Activated CD8-positive, alpha-beta T cell treated with anti-CD3 and anti-CD28 coated beads, Interleukin-2, amount 10 ng/mL, durations not matched to agents 7 days and 5 days (primary cell): ENCODE data around the gene WNT11. TPM values are rescaled to one million over a fixed set of nuclear protein-coding genes. Genes with fewer than 3 reads are reported as not detected.
A peak's percentile ranks its signal among the peaks of the same experiment; 100 is the strongest.

Source experiments
- ATAC-seq: fragments of 150-1000 bp; cut with Tn5 transposase; one replicate; pipeline ENCODE4 v1.10.0; 2021; ENCODE audit warnings: moderate library complexity
- CTCF ChIA-PET: fragments of 350-600 bp; sonication (Branson Sonifier 250); formaldehyde crosslinking; loops from one replicate; lab custom pipeline; 2021; ENCODE audit warnings: antibody characterized with exemption; lab: Charles Lee
- POLR2A ChIA-PET: fragments of 350-600 bp; sonication (Branson Sonifier 250); formaldehyde crosslinking; loops from one replicate; lab custom pipeline; 2021; ENCODE audit warnings: antibody characterized with exemption; lab: Charles Lee
- DNase-seq: peaks from one replicate; pipeline ENCODE4 v3.0.0-alpha.2; 2020
- H3K27ac Mint-ChIP-seq: one replicate; pipeline ENCODE4 v1.8.0; 2021; ENCODE audit warnings: mild to moderate bottlenecking, mixed read lengths
- H3K27me3 Mint-ChIP-seq: one replicate; pipeline ENCODE4 v1.8.0; 2021; ENCODE audit warnings: low read depth, mixed read lengths
- H3K36me3 Mint-ChIP-seq: one replicate; pipeline ENCODE4 v1.8.0; 2021; ENCODE audit warnings: low read depth, mixed read lengths
- H3K4me1 Mint-ChIP-seq: one replicate; pipeline ENCODE4 v1.8.0; 2021; ENCODE audit warnings: low read depth, mixed read lengths
- H3K4me3 Mint-ChIP-seq: one replicate; pipeline ENCODE4 v1.8.0; 2021; ENCODE audit warnings: mild to moderate bottlenecking, mixed read lengths
- H3K9me3 Mint-ChIP-seq: one replicate; pipeline ENCODE4 v1.8.0; 2022; ENCODE audit warnings: mixed read lengths; ENCODE audit not compliant: insufficient read depth
- total RNA-seq, 2 experiments: library from RNA; stranded (reverse); gene quantifications; one replicate each; pipeline ENCODE4 v1.2.3, GENCODE V29; 2021

The WNT11 gene
- total RNA-seq, 2 experiments from 2014 or later, result 0.26 to 0.83 TPM

GRCh38 chr11:76208438-76209374 lies 2.4 kb upstream of the WNT11 start:
- ATAC-seq, result peak; percentile 62
- ChIA-PET POLR2A (interaction anchor here (0.8 to 2.7 kb wide), 4 partner anchors 10 to 84 kb away, joined by 3 to 10 read pairs (median 6); no protein-coding TSS in a partner anchor), CTCF (interaction anchor here (0.6 to 5.6 kb wide), 55 partner anchors 9 to 651 kb away, joined by 3 to 206 read pairs (median 5); partner anchors contain the start of gene GVQW3)
- peak overlapping the region; percentile 74 for H3K4me3 Mint-ChIP-seq
- no peaks in the 10 kb centered on the region for H3K9me3 Mint-ChIP-seq
- no peak overlapping the region for H3K27ac Mint-ChIP-seq
- no peaks in the 10 kb centered on the region for H3K36me3 Mint-ChIP-seq
- H3K4me1 Mint-ChIP-seq, result peaks cover 23% of the 10 kb centered on the region
- DNase-seq, result peak; percentile 81
- peaks cover 61% of the 10 kb centered on the region for H3K27me3 Mint-ChIP-seq

GRCh38 chr11:76207642-76208401 lies 1.5 kb upstream of the WNT11 start:
- Mint-ChIP-seq H3K4me3 (peak overlapping the region; percentile 74), H3K27me3 (peaks cover 55% of the 10 kb centered on the region), H3K9me3 (no peaks in the 10 kb centered on the region), H3K4me1 (peaks cover 23% of the 10 kb centered on the region), H3K27ac (no peak overlapping the region), H3K36me3 (no peaks in the 10 kb centered on the region)
- DNase-seq (peak; percentile 79), ATAC-seq (peak; percentile 73)
- ChIA-PET CTCF (interaction anchor here (0.6 to 5.6 kb wide), 76 partner anchors 9 to 474 kb away, joined by 3 to 206 read pairs (median 5); partner anchors contain the start of gene GVQW3), POLR2A (interaction anchor here (0.8 to 1.8 kb wide), 4 partner anchors 11 to 306 kb away, joined by 3 to 10 read pairs (median 3); no protein-coding TSS in a partner anchor)

GRCh38 chr11:76206077-76206326 lies 300 bp downstream of the WNT11 start:
- peak overlapping the region; percentile 49 for H3K4me3 Mint-ChIP-seq
- no peak overlapping the region for H3K27ac Mint-ChIP-seq
- ChIA-PET CTCF (interaction anchor here (1.3 to 2.9 kb wide), 3 partner anchors 113 to 309 kb away, joined by 3 to 10 read pairs (median 8); no protein-coding TSS in a partner anchor), POLR2A (no interaction called here)
- peaks cover 38% of the 10 kb centered on the region for H3K27me3 Mint-ChIP-seq
- ATAC-seq, result no peak
- peaks cover 23% of the 10 kb centered on the region for H3K4me1 Mint-ChIP-seq
- no peaks in the 10 kb centered on the region for H3K36me3 Mint-ChIP-seq
- H3K9me3 Mint-ChIP-seq, result no peaks in the 10 kb centered on the region
- no peak for DNase-seq

GRCh38 chr11:76205252-76206076 lies 838 bp downstream of the WNT11 start:
- peaks cover 20% of the 10 kb centered on the region for H3K4me1 Mint-ChIP-seq

GRCh38 chr11:76203937-76204336 lies 2.4 kb downstream of the WNT11 start:
- ATAC-seq, result no peak
- DNase-seq, result no peak
- H3K9me3 Mint-ChIP-seq, result no peaks in the 10 kb centered on the region
- ChIA-PET CTCF (no interaction called here), POLR2A (interaction anchor here (1.1 kb wide), 1 partner anchor 8 kb away, joined by 3 read pairs; no protein-coding TSS in a partner anchor)
- H3K4me1 Mint-ChIP-seq, result peaks cover 22% of the 10 kb centered on the region
- no peaks in the 10 kb centered on the region for H3K36me3 Mint-ChIP-seq
- peaks cover 35% of the 10 kb centered on the region for H3K27me3 Mint-ChIP-seq
- no peak overlapping the region for H3K4me3 Mint-ChIP-seq
- H3K27ac Mint-ChIP-seq, result no peak overlapping the region

More at GRCh38 chr11:76205252-76206076, 838 bp downstream of the WNT11 start:
- H3K4me3 Mint-ChIP-seq, result peak overlapping the region; percentile 49
- DNase-seq (no peak), ATAC-seq (no peak)
- H3K27me3 Mint-ChIP-seq, result peaks cover 35% of the 10 kb centered on the region
- ChIA-PET POLR2A (interaction anchor here (1.1 kb wide), 1 partner anchor 10 kb away, joined by 3 read pairs; no protein-coding TSS in a partner anchor), CTCF (interaction anchor here (1.3 to 1.7 kb wide), 2 partner anchors 114 to 309 kb away, joined by 3 to 8 read pairs; no protein-coding TSS in a partner anchor)
- H3K27ac Mint-ChIP-seq, result no peak overlapping the region
- H3K36me3 Mint-ChIP-seq, result no peaks in the 10 kb centered on the region
- no peaks in the 10 kb centered on the region for H3K9me3 Mint-ChIP-seq

GRCh38 chr11:76203131-76203925 lies 3.0 kb downstream of the WNT11 start:
- H3K4me1 Mint-ChIP-seq, result peaks cover 22% of the 10 kb centered on the region
- no peak for DNase-seq
- no peak overlapping the region for H3K27ac Mint-ChIP-seq
- CTCF ChIA-PET, result no interaction called here
- H3K9me3 Mint-ChIP-seq, result no peaks in the 10 kb centered on the region
- H3K36me3 Mint-ChIP-seq, result no peaks in the 10 kb centered on the region
- POLR2A ChIA-PET, result no interaction called here
- H3K4me3 Mint-ChIP-seq, result no peak overlapping the region
- H3K27me3 Mint-ChIP-seq, result peaks cover 35% of the 10 kb centered on the region
- no peak for ATAC-seq

- POLR2A ChIA-PET, result interaction anchor here (0.6 kb wide), 1 partner anchor 44 kb away, joined by 3 read pairs; no protein-coding TSS in a partner anchor
Observed at GRCh38 chr11:76201672-76202412, 4.5 kb downstream of the WNT11 start.

GRCh38 chr11:76201056-76201455 lies 5.2 kb downstream of the WNT11 start:
- ChIA-PET POLR2A (no interaction called here), CTCF (no interaction called here)
- Mint-ChIP-seq H3K9me3 (no peaks in the 10 kb centered on the region), H3K4me3 (no peak overlapping the region), H3K27me3 (peaks cover 23% of the 10 kb centered on the region), H3K27ac (no peak overlapping the region), H3K36me3 (no peaks in the 10 kb centered on the region), H3K4me1 (peaks cover 6% of the 10 kb centered on the region)
- ATAC-seq (no peak), DNase-seq (no peak)

More at GRCh38 chr11:76201672-76202412, 4.5 kb downstream of the WNT11 start:
- CTCF ChIA-PET, result no interaction called here
- H3K27ac Mint-ChIP-seq, result no peak overlapping the region
- H3K27me3 Mint-ChIP-seq, result peaks cover 29% of the 10 kb centered on the region
- no peak for ATAC-seq
- H3K4me3 Mint-ChIP-seq, result no peak overlapping the region
- DNase-seq, result no peak
- H3K4me1 Mint-ChIP-seq, result peaks cover 11% of the 10 kb centered on the region
- no peaks in the 10 kb centered on the region for H3K9me3 Mint-ChIP-seq
- no peaks in the 10 kb centered on the region for H3K36me3 Mint-ChIP-seq

- ChIA-PET CTCF (interaction anchor here (3.2 kb wide), 1 partner anchor 8 kb away, joined by 15 read pairs; no protein-coding TSS in a partner anchor), POLR2A (interaction anchor here (0.6 kb wide), 2 partner anchors 147 to 661 kb away, joined by 3 read pairs; no protein-coding TSS in a partner anchor)
- no peak for DNase-seq
- peaks cover 2% of the 10 kb centered on the region for H3K4me1 Mint-ChIP-seq
- no peaks in the 10 kb centered on the region for H3K36me3 Mint-ChIP-seq
- H3K9me3 Mint-ChIP-seq, result no peaks in the 10 kb centered on the region
- no peak overlapping the region for H3K4me3 Mint-ChIP-seq
- no peak overlapping the region for H3K27ac Mint-ChIP-seq
- peaks cover 15% of the 10 kb centered on the region for H3K27me3 Mint-ChIP-seq
- ATAC-seq, result no peak
Observed at GRCh38 chr11:76200006-76200940, 6.0 kb downstream of the WNT11 start.
